Stimulated activated CD4-positive, alpha-beta T cell treated with anti-CD3 and anti-CD28 coated beads, TNF-alpha, amount 100 ng/mL, for 1 hour (primary cell): ENCODE results near the gene TRMO.
"Not testable (repeated sequence)": the region's sequence is repeated elsewhere in the genome, so short reads cannot be mapped to it uniquely, and the experiment has no call there.

ENCODE experiments used
- DNase-seq, 3 donors: peaks; one replicate each; pipeline ENCODE4 v3.0.0-alpha.2; 2020; ENCODE audit warnings: low read depth in 3 of 3, low spot score in 1 of 3

Gene TRMO, protein sequence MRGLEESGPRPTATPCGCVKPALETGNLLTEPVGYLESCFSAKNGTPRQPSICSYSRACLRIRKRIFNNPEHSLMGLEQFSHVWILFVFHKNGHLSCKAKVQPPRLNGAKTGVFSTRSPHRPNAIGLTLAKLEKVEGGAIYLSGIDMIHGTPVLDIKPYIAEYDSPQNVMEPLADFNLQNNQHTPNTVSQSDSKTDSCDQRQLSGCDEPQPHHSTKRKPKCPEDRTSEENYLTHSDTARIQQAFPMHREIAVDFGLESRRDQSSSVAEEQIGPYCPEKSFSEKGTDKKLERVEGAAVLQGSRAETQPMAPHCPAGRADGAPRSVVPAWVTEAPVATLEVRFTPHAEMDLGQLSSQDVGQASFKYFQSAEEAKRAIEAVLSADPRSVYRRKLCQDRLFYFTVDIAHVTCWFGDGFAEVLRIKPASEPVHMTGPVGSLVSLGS

DNA sequence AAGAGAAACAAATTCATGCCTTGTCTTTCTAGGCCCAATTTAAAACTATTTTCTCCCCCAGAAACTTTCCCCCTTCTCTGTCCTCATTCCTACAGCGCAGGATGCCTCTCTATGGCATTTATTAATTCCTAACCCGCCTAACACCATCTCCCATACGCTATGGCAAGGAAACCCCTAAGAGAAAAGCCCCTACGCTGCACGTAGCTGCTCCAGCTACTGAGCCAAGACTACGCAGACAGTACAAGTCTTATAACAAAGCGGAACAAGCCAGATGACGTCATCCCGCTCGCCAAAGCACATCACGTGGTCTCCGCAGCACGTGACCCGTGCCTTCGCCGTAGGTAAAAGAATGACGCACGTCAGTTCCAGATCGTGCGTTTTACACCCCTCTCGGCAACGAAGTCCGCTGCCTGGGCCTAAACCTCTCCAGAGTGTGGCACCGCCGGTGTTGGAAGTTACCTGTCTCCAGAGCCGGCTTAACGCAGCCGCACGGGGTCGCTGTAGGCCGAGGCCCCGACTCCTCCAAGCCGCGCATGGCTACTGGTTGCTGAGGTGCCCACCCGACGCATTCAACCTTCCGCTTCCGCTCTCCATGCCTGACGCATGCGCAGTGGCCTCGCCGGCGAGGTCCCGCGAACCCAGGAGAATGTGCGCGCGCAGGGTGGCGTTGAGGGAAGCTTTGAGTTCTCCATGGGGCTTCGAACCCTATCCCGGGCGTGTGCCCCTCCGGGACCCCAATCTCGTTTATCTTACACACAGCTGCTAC lies at the start of gene TRMO:
TSS of gene TRMO (minus strand) at position 542 of the 766 bp plus-strand sequence. CDS start at position 535, 7 bp downstream.
- DNase-seq, result peak; percentile 96 to 97 (median 97)

DNA sequence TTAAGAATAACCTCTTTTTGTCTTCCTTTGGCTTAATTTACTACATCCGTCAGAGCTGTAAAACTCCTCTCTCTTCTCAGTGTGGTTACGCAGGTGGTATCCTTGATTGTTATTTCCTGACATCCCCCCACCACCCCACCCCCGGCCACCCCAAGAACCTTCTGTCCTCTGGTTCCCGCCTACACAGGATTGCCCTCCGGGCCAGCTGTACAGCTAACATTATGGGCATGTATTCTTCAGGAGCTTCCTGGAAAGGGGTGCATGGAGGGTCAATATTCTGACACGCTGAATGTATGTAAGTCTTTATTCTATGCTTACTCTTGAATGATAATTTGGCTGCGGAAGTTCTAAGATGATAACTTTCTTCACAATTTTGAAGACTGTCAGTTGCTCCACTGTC lies 47.9 kb upstream of the TRMO start:
- no peak for DNase-seq

DNA sequence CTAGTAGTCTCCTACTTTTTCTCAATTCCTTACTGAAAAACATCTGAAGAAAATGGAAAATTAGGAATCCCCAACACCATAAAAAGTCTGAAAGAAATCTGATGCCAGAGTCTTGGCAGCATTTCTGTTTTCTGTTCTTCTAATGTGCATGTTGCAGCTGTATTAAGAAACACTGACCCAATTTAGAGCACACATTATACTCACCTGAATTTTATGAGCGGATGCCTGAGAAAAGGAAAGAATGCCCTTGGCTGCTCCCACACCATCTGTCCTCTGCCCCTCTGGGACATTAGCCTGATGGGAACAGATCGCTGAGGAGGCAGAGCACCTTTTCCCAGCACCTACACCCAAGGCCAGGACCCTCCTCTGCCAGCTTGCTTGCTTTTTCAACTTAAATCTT lies 46.7 kb upstream of the TRMO start:
- no peak for DNase-seq

DNA sequence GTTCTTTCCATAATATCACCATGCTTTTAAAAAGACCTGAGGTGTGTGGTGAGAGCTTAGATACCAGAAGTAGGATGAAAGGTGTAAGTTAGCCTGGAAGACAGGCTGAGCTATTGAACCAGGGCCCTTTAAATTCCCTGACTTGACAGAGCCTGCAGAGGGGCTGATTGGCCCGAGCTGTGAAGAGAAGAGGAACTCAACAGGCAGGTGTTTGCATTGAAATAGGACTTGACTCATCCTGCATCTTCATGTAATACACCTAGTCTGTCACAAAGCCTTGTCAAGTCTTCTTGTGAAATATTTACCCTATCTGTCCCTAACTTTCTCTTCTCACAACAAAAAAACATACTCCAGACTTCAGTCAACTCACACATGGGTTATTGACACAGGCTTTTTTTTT lies 44.2 kb upstream of the TRMO start:
- DNase-seq, result no peak

DNA sequence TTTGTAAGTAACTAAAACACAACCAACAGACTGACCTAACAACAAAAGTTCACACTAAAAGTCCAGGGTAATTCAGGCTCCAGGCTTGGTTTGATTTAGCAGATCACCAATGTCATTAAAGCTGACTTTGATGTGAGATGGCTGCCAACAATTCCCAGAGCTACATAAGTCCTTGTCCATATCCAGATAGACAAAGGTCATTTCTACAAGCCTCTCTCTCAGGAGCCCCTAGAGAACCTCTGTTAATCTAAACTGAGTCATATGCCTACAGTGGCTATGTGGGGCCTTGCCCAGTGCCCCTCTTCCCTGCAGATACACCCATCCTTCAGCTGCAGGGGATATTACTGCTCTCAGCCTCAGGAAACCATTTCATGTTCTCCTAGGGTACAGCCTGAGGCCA lies 42.6 kb upstream of the TRMO start:
- no peak for DNase-seq

DNA sequence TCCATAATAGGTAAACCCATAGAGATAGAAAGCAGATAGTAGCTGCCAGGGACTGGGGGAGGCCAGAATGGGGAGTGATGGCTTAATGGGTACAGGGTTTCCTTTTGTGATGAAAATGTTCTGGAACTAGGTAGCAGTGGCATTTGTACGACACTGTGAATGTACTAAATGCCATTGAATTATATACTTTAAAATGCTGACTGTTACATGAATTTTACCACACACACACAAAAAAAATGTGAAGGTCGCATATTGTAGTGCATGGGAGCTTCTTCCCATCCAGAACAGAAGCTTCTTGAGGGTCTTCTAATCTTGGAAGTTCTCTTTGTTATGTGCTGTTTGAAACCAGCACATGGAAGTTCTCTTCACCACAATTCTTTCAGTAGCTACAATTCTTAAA lies 40.9 kb upstream of the TRMO start:
- DNase-seq, result no peak

DNA sequence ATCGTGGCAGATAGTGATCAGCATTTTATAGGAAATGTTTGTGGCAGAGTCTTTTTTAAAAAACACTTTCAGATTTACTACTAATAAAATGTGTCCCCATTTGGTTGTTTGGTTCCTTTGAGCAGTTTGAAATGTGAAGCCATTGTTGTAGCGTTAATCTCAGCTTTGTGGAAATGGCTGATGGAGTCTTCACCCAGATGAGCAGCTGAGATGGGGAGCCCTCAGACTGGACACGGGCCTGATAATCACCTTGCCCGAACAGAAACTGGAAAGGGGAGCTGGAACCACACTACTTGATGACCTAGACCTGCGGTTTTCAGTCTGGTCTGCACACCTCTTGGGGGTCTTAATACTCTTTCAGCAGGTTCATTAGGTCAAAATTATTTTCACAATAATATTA lies 40.3 kb upstream of the TRMO start:
- DNase-seq, result no peak

DNA sequence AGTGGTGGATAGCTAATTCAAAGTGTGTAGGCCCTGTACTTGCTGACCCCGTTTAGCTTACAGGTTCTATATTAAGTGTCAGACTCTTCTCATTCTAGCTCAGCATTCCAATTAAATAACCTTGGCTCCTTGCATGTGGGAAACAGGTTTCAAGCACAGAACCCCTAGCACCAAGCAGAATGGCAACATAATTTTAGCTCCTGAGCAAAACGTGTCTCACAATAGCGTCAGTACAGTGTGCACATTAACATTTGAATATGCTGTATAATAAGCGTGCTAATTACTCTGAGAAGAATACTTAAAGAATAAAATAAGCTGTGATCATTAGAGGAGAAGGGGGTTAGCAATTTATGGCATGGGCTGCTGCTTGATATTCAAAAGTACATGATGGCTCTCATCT lies 39.8 kb upstream of the TRMO start:
- DNase-seq, result no peak

DNA sequence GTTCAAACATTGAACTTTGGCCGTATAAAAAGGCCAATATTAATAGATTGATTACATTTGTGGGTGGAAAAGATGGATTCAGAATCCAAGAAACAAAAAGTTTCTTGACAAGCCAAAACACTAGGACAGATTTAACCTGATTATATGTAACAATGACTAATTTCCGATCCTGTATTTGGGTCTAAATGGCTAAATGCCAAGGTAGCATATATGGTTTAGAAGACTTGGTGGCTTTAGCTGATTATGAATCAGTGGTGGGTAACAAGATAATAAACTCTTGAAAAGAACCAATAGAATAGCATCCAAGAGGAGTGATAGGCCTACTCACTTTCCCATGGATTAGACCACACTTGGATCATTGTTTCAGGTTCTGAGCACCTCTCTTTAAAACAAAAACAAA lies 39.1 kb upstream of the TRMO start:
- DNase-seq, result no peak

DNA sequence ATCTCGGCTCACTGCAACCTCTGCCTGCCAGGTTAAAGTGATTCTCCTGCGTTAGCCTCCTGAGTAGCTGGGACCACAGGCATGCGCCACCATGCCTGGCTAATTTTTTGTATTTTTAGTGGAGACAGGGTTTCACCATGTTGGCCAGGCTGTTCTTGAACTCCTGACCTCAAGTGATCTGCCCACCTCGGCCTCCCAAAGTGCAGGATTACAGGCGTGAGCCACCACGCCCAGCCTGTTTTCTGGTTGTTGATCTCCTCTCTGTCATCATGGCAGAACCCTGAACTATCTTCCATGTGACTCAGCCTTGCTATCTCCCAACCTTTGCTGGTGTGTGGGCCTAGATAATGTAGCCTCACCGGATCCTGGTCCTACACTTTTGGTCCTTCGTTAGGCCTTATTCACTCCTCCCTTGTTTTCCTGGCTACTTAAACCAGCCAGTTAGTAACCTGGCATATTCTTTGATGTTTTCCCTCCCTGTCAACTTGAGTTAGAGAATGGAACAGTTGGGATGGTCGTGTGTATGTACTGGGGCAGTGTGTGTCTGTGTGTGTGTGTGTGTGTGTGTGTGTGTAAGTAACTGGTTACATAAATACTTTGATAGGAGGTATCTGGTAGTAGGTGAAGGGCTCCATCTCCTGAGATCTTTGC lies 38.5 kb upstream of the TRMO start:
- not testable (repeated sequence) for DNase-seq

DNA sequence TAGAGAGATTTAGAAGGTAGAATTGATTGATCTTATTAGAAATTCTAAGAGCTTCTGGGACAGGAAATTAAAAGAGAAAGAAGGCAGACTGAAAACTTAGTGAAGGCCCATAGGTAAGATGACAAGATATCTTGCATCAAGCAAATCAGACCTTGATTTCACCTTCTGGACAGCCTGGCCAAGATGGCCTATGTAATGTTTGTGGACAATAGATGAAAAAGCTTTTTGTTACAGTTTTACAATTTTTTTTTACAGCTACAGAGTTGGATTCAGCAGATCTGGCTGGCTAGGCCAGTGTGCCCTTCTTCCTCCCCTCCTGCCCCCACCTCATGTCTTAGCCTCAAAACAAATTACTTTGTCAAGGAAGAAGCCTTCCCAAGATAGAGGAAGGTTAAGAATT lies 37.3 kb upstream of the TRMO start:
- DNase-seq, result no peak

DNA sequence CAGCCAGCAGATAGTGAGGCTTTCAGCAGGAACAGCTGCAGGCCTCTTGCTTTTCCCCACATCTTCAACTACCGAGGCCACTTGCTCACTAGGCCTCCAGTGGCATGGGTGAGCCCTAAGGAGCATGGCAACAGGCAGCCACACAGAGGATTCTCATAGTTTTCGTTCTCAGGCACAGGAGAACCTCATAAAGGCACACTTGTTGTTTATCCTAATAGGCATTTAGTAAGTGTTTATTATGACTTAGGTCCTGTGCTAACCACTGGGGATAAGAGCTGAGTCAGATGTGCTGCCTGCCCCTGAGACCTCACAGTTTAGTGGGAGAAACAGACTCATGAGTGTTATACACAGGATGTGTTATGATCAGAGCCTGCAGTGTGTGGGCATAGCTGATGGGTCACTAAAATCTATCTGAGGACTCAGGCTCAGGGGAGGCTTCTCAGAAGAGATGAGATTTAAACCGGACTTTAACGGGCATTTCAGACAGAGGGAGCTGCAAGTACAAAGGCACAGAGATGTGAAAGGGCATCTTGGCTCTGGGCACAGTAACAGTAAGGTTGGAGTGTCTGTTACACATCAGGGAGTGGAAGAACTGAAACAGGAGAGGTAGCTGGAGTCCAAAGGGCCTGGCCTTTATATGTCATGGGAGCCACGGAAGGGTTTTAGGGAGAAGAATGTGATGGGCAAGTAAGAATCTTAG lies 36.7 kb upstream of the TRMO start:
- DNase-seq, result no peak

DNA sequence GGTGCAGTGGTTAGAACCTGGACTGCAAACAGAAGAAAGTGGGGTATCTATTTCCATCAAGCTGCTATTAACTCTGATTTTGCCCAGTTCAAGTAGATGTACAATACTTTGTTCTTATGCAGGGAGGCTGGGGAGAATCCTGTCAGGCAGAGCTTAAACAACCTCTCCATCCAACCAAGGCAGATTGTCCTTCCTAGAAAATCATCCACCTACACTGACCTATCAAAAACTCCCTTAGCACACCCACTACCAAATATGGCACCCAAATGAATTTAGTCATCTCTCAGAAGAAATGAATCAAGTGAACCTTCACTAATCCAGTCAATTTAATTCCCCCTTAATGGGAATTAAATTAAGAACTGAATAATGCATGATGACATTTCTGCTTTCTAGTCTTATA lies 34.0 kb upstream of the TRMO start:
- no peak for DNase-seq

DNA sequence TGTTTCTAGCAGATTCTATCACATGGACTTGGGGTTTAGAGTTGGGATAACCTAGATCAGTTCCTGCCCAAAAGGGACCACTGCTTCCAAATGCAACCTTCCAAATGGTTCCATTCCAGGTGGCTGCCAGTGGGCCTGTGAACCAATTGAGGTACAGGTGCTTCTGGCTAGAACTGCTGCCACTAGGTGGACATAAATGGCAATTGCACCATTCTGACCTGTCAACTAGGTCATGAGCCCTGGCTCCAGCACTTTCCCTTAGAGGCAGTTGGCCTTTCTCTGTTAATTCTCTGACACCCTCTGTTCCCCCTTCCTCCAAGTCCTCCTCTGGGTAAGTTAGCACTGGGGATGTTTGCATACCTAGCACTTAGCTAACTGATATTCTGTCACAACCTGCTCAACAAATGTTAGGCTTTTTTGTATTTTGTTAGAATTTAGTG lies 32.3 kb upstream of the TRMO start:
- DNase-seq, result peak; percentile 9 to 34 (median 16)

DNA sequence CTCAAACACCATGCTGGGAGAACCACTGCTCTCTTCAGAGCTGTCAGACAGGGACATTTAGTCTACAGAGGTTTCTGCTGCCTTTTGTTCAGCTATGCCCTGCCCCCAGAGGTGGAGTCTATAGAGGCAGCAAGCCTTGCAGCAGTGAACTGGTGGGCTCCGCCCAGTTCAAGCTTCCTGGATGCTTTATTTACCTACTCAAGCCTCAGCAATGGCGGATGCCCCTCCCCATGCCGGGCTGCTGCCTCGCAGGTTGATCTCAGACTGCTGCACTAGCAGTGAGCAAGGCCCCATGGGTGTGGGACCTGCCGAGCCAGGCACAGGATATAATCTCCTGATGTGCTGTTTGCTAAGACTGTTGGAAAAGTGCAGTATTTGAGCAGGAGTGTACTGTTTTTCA lies 28.6 kb upstream of the TRMO start:
- DNase-seq, result not testable (repeated sequence)

DNA sequence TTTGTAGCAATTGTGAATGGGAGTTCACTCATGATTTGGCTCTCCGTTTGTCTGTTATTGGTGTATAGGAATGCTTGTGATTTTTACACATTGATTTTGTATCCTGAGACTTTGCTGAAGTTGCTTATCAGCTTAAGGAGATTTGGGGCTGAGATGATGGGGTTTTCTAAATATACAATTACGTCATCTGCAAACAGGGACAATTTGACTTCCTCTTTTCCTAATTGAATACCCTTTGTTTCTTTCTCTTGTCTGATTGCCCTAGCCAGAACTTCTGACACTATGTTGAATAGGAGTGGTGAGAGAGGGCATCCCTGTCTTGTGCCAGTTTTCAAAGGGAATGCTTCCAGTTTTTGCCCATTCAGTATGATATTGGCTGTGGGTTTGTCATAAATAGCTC lies 24.8 kb upstream of the TRMO start:
- DNase-seq, result not testable (repeated sequence)

DNA sequence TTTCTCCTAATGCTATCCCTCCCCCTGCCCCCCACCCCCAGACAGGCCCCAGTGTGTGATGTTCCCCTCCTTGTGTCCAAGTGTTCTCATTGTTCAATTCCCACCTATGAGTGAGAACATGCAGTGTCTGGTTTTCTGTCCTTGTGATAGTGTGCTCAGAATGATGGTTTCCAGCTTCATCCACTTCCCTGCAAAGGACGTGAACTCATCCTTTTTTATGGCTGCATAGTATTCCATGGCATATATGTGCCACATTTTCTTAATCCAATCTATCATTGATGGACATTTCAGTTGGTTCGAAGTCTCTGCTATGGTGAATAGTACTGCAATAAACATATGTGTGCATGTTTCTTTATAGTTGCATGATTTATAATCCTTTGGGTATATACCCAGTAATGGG lies 23.2 kb upstream of the TRMO start:
- not testable (repeated sequence) for DNase-seq

DNA sequence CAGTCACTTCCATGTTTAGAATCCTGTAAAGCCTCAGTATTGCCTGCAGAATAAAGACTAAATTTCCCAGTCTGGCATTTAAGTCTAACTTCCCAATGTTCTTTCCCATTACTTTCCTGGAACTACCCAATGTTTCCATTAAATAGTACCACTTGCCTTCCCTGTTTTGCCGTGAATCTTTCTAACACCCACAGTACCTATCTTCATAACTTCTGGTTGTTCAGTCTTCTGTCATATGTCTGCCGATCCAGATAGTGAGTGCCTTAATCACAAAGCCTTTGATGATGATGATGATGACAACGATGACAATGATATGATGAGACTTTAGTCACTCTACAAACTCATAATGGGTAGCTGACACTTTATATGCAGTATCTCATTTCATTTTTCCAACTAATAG lies 22.3 kb upstream of the TRMO start:
- DNase-seq, result no peak

DNA sequence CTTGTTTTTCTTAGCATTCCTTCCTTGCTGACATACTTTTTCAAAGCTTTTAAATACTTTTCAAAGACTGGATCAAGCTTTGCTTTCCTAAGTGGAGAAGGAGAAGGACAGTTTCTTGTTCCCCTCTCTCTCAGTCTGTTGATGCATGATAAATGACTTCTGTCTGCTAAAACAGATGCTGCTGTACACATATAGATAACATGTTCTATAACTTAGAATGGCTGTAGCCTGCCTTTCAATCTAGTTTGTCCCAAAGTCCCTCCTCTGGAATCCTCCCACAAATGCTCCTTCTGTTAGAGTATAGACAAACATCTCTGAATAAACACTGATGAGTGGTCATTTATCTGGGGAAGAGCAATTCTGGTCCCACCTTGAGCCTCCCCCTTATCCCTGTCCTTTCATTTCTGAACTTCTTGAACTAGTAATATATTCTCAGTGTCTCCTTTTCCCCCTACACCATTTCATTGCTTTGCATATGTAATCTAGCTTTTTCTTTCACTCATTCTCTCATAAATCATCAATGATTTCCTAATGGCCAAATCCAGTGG lies 21.1 kb upstream of the TRMO start:
- no peak for DNase-seq

DNA sequence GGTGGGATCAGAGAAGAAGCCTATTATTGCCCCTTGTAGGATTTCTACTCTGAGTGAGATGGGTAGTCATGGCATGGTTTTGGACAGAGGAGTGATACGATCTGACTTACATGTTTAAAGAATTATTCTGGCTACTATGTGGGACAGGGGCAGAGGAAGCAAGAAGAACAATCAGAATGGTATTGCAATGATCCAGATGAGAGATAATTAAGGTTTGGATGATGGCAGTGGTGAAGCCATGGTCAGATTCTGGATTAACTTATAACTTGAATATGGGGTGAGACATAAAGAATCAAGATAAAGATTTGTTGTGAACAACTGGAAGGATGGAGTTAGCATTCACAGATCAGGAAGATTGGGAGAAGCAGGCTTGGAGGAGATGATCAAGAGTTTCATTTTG lies 19.0 kb upstream of the TRMO start:
- no peak for DNase-seq

DNA sequence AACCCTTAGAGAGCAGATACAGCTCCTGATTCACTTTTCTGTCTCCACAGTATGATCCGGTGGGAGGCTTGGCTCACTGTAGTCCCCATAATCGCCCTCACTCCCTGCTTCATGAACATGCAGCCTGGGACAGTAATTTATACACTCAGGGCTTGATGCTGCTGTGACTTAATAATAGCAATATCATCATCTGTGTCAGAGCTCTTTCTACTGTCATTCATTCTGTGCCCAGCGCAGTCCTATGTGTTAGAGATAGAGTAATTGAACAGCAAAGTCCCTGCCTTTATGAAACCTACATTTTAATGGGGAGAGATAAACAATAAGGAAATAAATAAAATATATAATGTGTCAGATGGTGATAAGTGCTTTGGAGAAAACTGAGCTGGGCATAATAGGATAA lies 18.4 kb upstream of the TRMO start:
- DNase-seq, result no peak
